Smooth muscle cell (in vitro differentiated cells): ENCODE data around the gene FAM200B. TPM values are rescaled to one million over a fixed set of nuclear protein-coding genes. Genes with fewer than 3 reads are reported as not detected.
A peak's percentile ranks its signal among the peaks of the same experiment; 100 is the strongest.

Experiments used
- DNase-seq: peaks from one replicate; lab custom pipeline; 2025; ENCODE audit not compliant: unreplicated experiment; lab: John Stamatoyannopoulos, UW
- H2AFZ ChIP-seq: fragments of 200-600 bp; sonication (generic); 2 replicates; pipeline ENCODE4 v1.6.0; 2016; ENCODE audit warnings: antibody characterized with exemption, low read depth, mild to moderate bottlenecking
- H3F3A ChIP-seq: fragments of 200-600 bp; sonication (generic); 2 replicates; pipeline ENCODE4 v1.6.0; 2017; ENCODE audit warnings: antibody characterized with exemption, low read depth
- H3K27ac ChIP-seq: fragments of 200-600 bp; sonication (generic); 2 replicates; pipeline ENCODE4 v1.5.1; 2016; ENCODE audit warnings: low read depth, mild to moderate bottlenecking
- H3K27me3 ChIP-seq: fragments of 200-600 bp; sonication (generic); 2 replicates; pipeline ENCODE4 v1.6.1; 2016; ENCODE audit warnings: low read depth, mild to moderate bottlenecking
- H3K36me3 ChIP-seq: fragments of 200-600 bp; sonication (generic); 2 replicates; pipeline ENCODE4 v1.5.1; 2016; ENCODE audit warnings: low read depth
- H3K4me1 ChIP-seq: fragments of 200-600 bp; sonication (generic); 2 replicates; pipeline ENCODE4 v1.5.1; 2016; ENCODE audit warnings: low read depth
- H3K4me2 ChIP-seq: fragments of 200-600 bp; sonication (generic); 2 replicates; pipeline ENCODE4 v1.6.0; 2016; ENCODE audit warnings: mild to moderate bottlenecking
- H3K4me3 ChIP-seq: fragments of 200-600 bp; sonication (generic); 2 replicates; pipeline ENCODE4 v1.5.1; 2016; ENCODE audit warnings: mild to moderate bottlenecking
- H3K79me2 ChIP-seq: fragments of 200-600 bp; sonication (generic); 2 replicates; pipeline ENCODE4 v1.6.0; 2016; ENCODE audit warnings: low read depth, mild to moderate bottlenecking
- H3K9ac ChIP-seq: fragments of 200-600 bp; sonication (generic); 2 replicates; pipeline ENCODE4 v1.6.0; 2016; ENCODE audit warnings: low read depth
- H3K9me3 ChIP-seq: fragments of 200-600 bp; sonication (generic); replicated peaks from 2 replicates; pipeline ENCODE4 v1.5.1; 2016; ENCODE audit warnings: low read depth
- H4K20me1 ChIP-seq: fragments of 200-600 bp; sonication (generic); 2 replicates; pipeline ENCODE4 v1.6.0; 2016; ENCODE audit warnings: low read depth
- CTCF ChIP-seq: fragments of 200-600 bp; sonication (generic); IDR thresholded peaks from 2 replicates; pipeline ENCODE4 v1.5.1; 2017; ENCODE audit warnings: borderline replicate concordance, mild to moderate bottlenecking, antibody characterized with exemption; ENCODE audit not compliant: insufficient read depth, poor library complexity, severe bottlenecking
- WGBS: methylation state at CpG from one replicate; pipeline ENCODE4 v1.1.7; 2016; ENCODE audit warnings: low lambda C conversion rate; 5-methylcytosine and 5-hydroxymethylcytosine counted together
- polyA plus RNA-seq: library from polyadenylated mRNA; unstranded; fragments of >200 nt; fragmentation: Nextera tagmentation; extraction: Ambion mirVana; gene quantifications from 2 replicates; pipeline ENCODE4 v1.2.1, GENCODE V29; 2016
- total RNA-seq: library from RNA; depleted of rRNA; stranded (reverse); fragments of >200 nt; gene quantifications from 2 replicates; pipeline ENCODE4 v1.2.3, GENCODE V29; 2014

The FAM200B gene
- total and polyA plus RNA-seq, 2 experiments from 2014 or later: 24.1 to 49.8 TPM

DNA sequence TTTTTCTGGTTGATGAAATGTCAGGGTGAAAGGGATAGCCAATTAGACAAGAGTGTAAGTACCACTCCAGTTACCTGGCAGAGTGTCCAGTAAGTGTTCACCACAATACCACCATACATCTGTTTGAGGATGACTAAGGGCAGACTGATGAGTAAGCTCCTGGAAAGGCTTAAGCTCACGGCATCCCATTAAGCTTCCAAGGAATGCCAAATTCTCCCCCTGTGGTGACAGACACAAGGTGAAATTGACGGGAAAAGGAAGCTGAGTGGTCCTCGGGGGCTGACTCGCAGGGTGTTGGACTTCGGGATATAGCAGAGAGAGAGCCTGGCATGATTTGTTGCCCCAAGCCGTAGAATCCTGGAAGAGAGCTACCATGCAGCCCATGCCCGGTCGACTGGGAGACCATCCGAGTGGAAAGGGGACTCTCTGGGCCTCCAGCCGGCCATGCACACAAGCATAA lies 13.6 kb downstream of the FAM200B start:
- Histone ChIP-seq H3K9ac (no peak overlapping the region), H3K9me3 (no peaks in the 10 kb centered on the region), H4K20me1 (no peaks in the 10 kb centered on the region), H3K4me1 (peaks cover 55% of the 10 kb centered on the region), H3K27ac (peak overlapping the region; percentile 97), H3K4me2 (peak overlapping the region; percentile 69), H3K27me3 (no peaks in the 10 kb centered on the region), H2AFZ (no peak overlapping the region), H3K79me2 (no peaks in the 10 kb centered on the region), H3K4me3 (no peak overlapping the region), H3F3A (peaks cover 24% of the 10 kb centered on the region), H3K36me3 (no peaks in the 10 kb centered on the region)
- TF ChIP-seq CTCF: no peak
- no peak for DNase-seq
- 42% methylated on average over 10 of the region's 10 CpGs for WGBS

GRCh38 chr4:15695729-15696128 lies 14.1 kb downstream of the FAM200B start:
- H3K4me3 ChIP-seq: no peak overlapping the region
- no peak overlapping the region for H3K9ac ChIP-seq
- H3K9me3 ChIP-seq: no peaks in the 10 kb centered on the region
- peak overlapping the region; percentile 40 for H3K4me2 ChIP-seq
- no peaks in the 10 kb centered on the region for H4K20me1 ChIP-seq
- no peak for DNase-seq
- WGBS: 86% methylated on average over 3 of the region's 3 CpGs
- H3F3A ChIP-seq: peaks cover 21% of the 10 kb centered on the region
- no peaks in the 10 kb centered on the region for H3K79me2 ChIP-seq
- H3K36me3 ChIP-seq: no peaks in the 10 kb centered on the region
- H3K27ac ChIP-seq: peak overlapping the region; percentile 97
- no peak for TF ChIP-seq CTCF
- peaks cover 51% of the 10 kb centered on the region for H3K4me1 ChIP-seq
- H2AFZ ChIP-seq: no peak overlapping the region
- H3K27me3 ChIP-seq: no peaks in the 10 kb centered on the region

- H3K4me1 ChIP-seq: peaks cover 41% of the 10 kb centered on the region
- H3K9ac ChIP-seq: no peak overlapping the region
- no peaks in the 10 kb centered on the region for H3K9me3 ChIP-seq
- H3K4me2 ChIP-seq: no peak overlapping the region
- no peaks in the 10 kb centered on the region for H4K20me1 ChIP-seq
- no peak overlapping the region for H2AFZ ChIP-seq
- H3K27ac ChIP-seq: no peak overlapping the region
- no peaks in the 10 kb centered on the region for H3K79me2 ChIP-seq
- TF ChIP-seq CTCF: no peak
- H3F3A ChIP-seq: peaks cover 15% of the 10 kb centered on the region
- no peak for DNase-seq
- no peaks in the 10 kb centered on the region for H3K27me3 ChIP-seq
- H3K4me3 ChIP-seq: no peak overlapping the region
- WGBS: 100% methylated on average over 1 of the region's 1 CpG
- H3K36me3 ChIP-seq: no peaks in the 10 kb centered on the region
Observed at GRCh38 chr4:15696866-15697265, 15.2 kb downstream of the FAM200B start.

DNA sequence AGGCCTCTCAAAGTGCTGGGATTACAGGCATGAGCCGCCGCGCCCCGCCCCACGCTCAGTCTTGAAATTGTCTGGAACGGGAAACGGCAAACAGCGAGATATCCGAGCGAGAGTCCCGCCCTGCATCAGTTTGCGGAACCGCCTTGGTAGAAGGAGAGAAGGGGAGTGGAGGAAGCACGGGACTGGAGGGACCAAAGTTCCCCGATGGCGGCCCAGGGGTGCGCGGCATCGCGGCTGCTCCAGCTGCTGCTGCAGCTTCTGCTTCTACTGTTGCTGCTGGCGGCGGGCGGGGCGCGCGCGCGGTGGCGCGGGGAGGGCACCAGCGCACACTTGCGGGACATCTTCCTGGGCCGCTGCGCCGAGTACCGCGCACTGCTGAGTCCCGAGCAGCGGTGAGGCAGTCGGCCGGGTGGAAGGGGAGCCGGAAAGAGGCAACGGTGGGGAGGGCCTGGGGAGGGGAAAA lies 21.3 kb downstream of the FAM200B start, which contains the start of gene BST1:
BST1 (plus strand) TSS at position 125 of the 463 bp plus-strand sequence; CDS start at position 205, 80 bp downstream.
- WGBS: 32% methylated on average over 30 of the region's 43 CpGs
- Histone ChIP-seq H3K36me3 (no peaks in the 10 kb centered on the region), H3K9me3 (no peaks in the 10 kb centered on the region)

More for the DNA sequence above, 21.3 kb downstream of the FAM200B start, which contains the start of gene BST1:
- Histone ChIP-seq H2AFZ (peak within 1 kb of the TSS; percentile 70), H3K4me2 (peak within 1 kb of the TSS; percentile 68), H3K79me2 (no peaks in the 10 kb centered on the region), H4K20me1 (no peaks in the 10 kb centered on the region), H3F3A (no peaks in the 10 kb centered on the region), H3K27ac (no peak within 1 kb of the TSS), H3K4me1 (peaks cover 3% of the 10 kb centered on the region), H3K9ac (no peak within 1 kb of the TSS), H3K27me3 (no peaks in the 10 kb centered on the region), H3K4me3 (peak within 1 kb of the TSS; percentile 44)
- no peak for DNase-seq
- TF ChIP-seq CTCF: no peak
